Ascending aorta (tissue), 2 donors: Measurements from ENCODE around the gene E2F4. TPM values are rescaled to one million over a fixed set of nuclear protein-coding genes. Genes with fewer than 3 reads are reported as not detected.
A peak's percentile ranks its signal among the peaks of the same experiment; 100 is the strongest.

Experiments used
- DNase-seq, 2 donors: peaks; one replicate each; pipeline ENCODE4 v3.0.0-alpha.2; 2019; ENCODE audit warnings: low spot score in 2 of 2
- H3K27ac ChIP-seq, 2 donors: fragments of 200-600 bp; sonication (generic); one replicate each; pipeline ENCODE4 v1.5.1; 2016 to 2017; ENCODE audit warnings: mild to moderate bottlenecking in 1 of 2
- H3K27me3 ChIP-seq: fragments of 200-600 bp; sonication (generic); one replicate; pipeline ENCODE4 v1.5.1; 2017
- H3K36me3 ChIP-seq, 2 donors: fragments of 200-600 bp; sonication (generic); one replicate each; pipeline ENCODE4 v1.5.1; 2016
- H3K4me1 ChIP-seq, 2 donors: fragments of 200-600 bp; sonication (generic); one replicate each; pipeline ENCODE4 v1.5.1; 2016 to 2017; ENCODE audit warnings: mild to moderate bottlenecking in 1 of 2
- H3K4me3 ChIP-seq, 2 donors: fragments of 200-600 bp; sonication (generic); one replicate each; pipeline ENCODE4 v1.5.1; 2016 to 2017; ENCODE audit warnings: mild to moderate bottlenecking in 1 of 2
- H3K9me3 ChIP-seq, 2 donors: fragments of 200-600 bp; sonication (generic); one replicate each; pipeline ENCODE4 v1.5.1; 2016
- intact Hi-C: fragments of 100-400 bp; cut with DNase I; formaldehyde crosslinking; loops from one replicate; pipeline ENCODE4 v1.15.1; 2023
- total RNA-seq: library from RNA; depleted of rRNA; stranded (reverse); fragments of >200 nt; gene quantifications from one replicate; pipeline ENCODE4 v1.1.0, GENCODE V29; 2016
- TF ChIP-seq, protein P1 (sequence below), 3 experiments: fragments of 200-600 bp in 2 of 3; fragments of 450-650 bp in 1 of 3; sonication (generic) in 2 of 3; IDR thresholded peaks; one replicate each; pipeline ENCODE4 v1.5.1; 2016 to 2019; ENCODE audit warnings: antibody characterized with exemption in 3 of 3, mild to moderate bottlenecking in 1 of 3, moderate library complexity in 1 of 3

E2F4 gene
- total RNA-seq, 1 donor from 2014 or later, result 114 TPM

DNA sequence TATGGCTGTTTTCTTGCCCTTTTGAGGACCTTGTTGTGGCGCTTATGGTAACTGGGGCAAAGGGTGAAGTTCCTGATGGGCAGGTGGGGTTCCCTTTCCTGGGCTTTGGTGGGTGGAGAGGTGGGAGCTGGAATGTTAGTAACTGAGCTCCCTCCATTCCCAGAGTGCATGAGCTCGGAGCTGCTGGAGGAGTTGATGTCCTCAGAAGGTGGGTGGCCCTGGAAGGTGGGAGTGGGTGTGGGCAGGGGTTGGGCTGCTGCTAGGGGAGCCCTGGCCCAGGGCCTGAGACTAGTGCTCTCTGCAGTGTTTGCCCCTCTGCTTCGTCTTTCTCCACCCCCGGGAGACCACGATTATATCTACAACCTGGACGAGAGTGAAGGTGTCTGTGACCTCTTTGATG is 5.7 kb downstream of the E2F4 start:
- Histone ChIP-seq H3K4me3 (no peak overlapping the region), H3K9me3 (no peaks in the 10 kb centered on the region), H3K4me1 (peaks cover 11 to 13% of the 10 kb centered on the region in 2 donors), H3K27me3 (no peaks in the 10 kb centered on the region), H3K27ac (no peak overlapping the region), H3K36me3 (peaks cover 55 to 63% of the 10 kb centered on the region in 2 donors)
- DNase-seq, result no peak
- TF ChIP-seq, protein P1, sequence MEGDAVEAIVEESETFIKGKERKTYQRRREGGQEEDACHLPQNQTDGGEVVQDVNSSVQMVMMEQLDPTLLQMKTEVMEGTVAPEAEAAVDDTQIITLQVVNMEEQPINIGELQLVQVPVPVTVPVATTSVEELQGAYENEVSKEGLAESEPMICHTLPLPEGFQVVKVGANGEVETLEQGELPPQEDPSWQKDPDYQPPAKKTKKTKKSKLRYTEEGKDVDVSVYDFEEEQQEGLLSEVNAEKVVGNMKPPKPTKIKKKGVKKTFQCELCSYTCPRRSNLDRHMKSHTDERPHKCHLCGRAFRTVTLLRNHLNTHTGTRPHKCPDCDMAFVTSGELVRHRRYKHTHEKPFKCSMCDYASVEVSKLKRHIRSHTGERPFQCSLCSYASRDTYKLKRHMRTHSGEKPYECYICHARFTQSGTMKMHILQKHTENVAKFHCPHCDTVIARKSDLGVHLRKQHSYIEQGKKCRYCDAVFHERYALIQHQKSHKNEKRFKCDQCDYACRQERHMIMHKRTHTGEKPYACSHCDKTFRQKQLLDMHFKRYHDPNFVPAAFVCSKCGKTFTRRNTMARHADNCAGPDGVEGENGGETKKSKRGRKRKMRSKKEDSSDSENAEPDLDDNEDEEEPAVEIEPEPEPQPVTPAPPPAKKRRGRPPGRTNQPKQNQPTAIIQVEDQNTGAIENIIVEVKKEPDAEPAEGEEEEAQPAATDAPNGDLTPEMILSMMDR (IDR thresholded peaks at IDR 0.05), result no peak
- intact Hi-C loops, result no loop called here

DNA sequence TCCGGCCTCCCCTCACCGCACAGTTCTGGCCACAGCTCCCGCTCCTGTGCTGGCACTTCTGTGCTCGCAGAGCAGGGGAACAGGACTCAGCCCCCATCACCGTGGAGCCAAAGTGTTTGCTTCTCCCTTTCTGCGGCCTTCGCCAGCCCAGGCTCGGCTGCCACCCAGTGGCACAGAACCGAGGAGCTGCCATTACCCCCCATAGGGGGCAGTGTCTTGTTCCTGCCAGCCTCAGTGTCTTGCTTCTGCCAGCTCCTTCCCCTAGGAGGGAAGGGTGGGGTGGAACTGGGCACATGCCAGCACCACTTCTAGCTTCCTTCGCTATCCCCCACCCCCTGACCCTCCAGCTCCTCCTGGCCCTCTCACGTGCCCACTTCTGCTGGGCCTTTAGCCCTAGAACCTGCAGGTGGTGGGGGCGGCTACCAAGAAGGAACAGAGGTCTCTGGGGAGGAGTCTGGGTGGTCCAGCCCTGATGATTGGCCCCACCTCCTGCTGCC is 6.3 kb downstream of the E2F4 start:
- Histone ChIP-seq H3K9me3 (no peaks in the 10 kb centered on the region), H3K27me3 (no peaks in the 10 kb centered on the region), H3K4me3 (no peak overlapping the region), H3K36me3 (peaks cover 60 to 68% of the 10 kb centered on the region in 2 donors), H3K4me1 (peaks cover 5 to 7% of the 10 kb centered on the region in 2 donors), H3K27ac (no peak overlapping the region)
- TF ChIP-seq, protein P1 (IDR thresholded peaks at IDR 0.05), result peak; percentile 38 to 52 (median 41)
- intact Hi-C loops, result no loop called here
- DNase-seq, result no peak

DNA sequence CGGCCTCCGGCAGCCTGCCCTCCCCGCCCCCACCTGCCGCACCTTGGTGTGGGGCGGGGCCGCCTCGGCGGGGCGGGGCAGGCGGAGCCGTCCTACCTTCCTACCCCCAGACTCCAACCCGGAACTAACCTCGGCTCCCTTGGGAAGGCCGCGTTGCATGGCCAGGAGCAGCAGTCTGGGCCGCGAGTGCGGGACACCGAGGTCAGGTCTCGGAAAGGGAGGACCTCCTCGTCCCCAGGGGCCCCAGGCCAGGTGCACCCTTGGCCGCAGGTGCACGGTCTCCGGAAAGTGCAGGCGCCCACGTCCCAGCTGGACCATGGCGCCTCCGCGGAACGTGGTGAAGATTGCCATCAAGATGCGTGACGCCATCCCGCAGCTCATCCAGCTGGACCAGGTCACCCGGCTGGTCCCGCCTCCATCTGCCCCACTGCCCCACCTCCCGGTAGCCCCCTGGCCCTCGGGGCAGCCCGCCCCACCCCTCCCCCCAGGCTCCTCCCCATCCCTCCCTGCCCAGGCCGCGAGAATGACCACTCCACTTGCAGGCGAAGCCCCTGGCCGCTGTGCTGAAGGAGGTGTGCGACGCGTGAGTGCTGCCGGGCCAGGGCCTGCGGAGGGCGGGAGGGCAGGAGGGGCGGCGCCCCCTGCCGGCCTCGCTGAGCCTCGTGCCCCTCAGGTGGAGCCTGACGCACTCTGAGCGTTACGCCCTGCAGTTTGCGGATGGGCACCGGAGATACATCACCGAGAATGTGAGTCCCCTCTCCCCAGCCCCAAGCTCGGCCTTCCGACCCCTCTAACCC is 7.3 kb downstream of the E2F4 start, which contains the start of gene ELMO3:
Gene ELMO3 (plus strand): TSS at position 121 of the 797 bp plus-strand sequence. CDS start 196 bp downstream, at position 317.
- intact Hi-C loops, result no loop called here
- H3K4me1 ChIP-seq, result peaks cover 0 to 3% of the 10 kb centered on the region in 2 donors
- no peak within 1 kb of the TSS for H3K4me3 ChIP-seq
- peaks cover 60 to 76% of the 10 kb centered on the region in 2 donors for H3K36me3 ChIP-seq
- DNase-seq, result no peak
- no peaks in the 10 kb centered on the region for H3K9me3 ChIP-seq
- no peak within 1 kb of the TSS for H3K27ac ChIP-seq
- TF ChIP-seq, protein P1 (IDR thresholded peaks at IDR 0.05), result no peak
- no peaks in the 10 kb centered on the region for H3K27me3 ChIP-seq

DNA sequence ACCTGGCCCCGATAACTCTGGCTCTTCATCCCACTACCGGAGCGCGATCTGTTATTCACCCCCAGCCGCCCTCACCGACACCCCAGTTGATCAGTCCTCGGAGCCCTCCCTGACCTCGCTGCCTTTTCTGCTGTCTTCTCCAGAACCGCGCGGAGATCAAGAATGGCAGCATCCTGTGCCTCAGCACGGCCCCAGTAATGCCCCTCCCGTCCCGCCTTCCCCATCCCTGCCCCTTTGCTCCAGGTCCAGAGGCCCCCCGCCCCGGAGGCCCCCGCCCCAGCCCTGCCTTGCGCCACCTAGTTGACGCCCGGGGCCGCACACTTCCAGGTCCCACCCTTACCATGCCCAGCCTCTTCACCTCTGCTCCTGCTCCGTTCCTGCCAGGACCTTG is 7.8 kb downstream of the E2F4 start:
- TF ChIP-seq, protein P1 (IDR thresholded peaks at IDR 0.05), result no peak
- H3K36me3 ChIP-seq, result peaks cover 56 to 71% of the 10 kb centered on the region in 2 donors
- peaks cover 0 to 3% of the 10 kb centered on the region in 2 donors for H3K4me1 ChIP-seq
- H3K4me3 ChIP-seq, result no peak overlapping the region
- H3K9me3 ChIP-seq, result no peaks in the 10 kb centered on the region
- no peaks in the 10 kb centered on the region for H3K27me3 ChIP-seq
- intact Hi-C loops, result no loop called here
- DNase-seq, result no peak
- no peak overlapping the region for H3K27ac ChIP-seq

DNA sequence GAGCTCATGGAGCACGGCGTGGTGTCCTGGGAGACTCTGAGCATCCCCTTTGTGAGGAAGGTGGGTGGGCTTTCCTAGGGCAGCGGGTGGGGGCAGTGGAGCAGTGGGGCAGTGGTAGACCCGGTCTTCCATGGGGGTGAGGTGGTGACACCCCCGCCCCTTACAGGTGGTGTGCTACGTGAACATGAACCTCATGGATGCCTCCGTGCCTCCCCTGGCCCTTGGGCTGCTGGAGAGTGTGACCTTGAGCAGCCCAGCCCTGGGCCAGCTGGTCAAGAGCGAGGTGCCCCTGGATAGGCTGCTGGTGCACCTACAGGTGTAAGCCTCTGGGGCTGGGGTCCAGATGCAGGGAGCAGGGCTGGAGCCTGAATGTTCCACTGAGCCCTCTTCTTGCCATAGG is 8.5 kb downstream of the E2F4 start:
- DNase-seq, result no peak
- Histone ChIP-seq H3K4me1 (peaks cover 0 to 3% of the 10 kb centered on the region in 2 donors), H3K36me3 (peaks cover 49 to 64% of the 10 kb centered on the region in 2 donors), H3K4me3 (no peak overlapping the region), H3K9me3 (no peaks in the 10 kb centered on the region), H3K27me3 (no peaks in the 10 kb centered on the region), H3K27ac (no peak overlapping the region)
- intact Hi-C loops, result no loop called here
- TF ChIP-seq, protein P1 (IDR thresholded peaks at IDR 0.05), result no peak
